SW480 (cell line): Measurements from ENCODE around the gene ALKAL2.

Experiments used
- DNase-seq: peaks from one replicate; pipeline ENCODE4 v3.0.0-alpha.2; 2016; ENCODE audit warnings: low spot score

ALKAL2 gene

DNA sequence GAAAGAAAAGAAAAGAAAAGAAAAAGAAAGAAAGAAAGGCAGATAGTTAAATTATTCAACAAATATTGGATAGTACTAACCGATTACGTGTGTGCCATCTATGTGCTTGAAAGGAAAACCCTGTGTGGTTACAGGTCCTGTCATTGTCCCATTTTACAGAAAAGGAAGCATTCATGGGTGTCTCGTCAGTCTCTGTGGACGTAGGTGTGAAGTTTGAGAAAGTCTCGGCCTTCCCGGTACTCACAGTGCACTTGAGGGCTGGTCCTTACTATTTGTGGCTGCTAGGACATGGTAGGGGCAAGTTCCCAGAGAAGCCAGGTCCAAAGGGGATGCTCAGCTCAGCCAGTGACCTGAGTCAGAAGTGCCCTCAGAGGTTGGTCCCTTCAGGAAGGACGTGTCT lies 43.3 kb downstream of the ALKAL2 start:
- DNase-seq: no peak

DNA sequence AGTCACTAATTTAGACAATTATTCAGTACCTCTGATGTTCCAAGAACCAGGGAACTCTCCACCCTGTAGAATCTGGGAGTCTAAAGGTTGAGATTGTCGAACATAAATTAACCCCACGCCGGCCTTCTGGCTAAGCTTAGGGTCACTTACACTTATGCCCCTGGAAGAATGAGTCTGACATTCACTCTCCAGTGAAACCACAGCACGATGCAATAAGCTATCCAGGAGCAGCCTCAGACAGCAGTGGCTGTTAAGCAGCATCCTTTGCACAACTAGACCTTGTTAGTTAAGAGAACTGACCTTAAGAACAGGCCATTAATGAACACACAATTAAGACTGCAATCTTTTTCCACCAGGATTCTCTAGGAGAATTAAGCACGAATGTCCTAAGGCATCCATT lies 49.0 kb downstream of the ALKAL2 start:
- DNase-seq: no peak

DNA sequence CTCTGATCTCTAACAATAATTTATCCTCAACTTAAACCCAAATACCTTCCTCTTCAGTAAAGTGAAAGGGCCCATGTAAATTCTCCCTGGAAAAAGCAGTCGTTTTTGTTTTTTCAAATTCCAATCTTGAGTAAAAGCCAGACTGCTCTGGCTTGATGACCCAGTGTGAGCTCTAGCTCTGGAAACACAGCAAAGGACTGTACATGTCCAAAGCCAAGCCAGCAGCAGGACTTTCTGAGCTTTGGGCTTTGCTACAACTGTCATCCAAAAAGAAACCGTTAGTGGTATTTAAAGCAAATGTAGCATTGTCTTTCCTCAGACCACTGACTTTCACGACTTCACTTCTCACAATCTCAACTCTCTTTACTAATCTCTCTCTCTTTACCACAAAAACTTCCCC lies 49.5 kb downstream of the ALKAL2 start:
- no peak for DNase-seq

DNA sequence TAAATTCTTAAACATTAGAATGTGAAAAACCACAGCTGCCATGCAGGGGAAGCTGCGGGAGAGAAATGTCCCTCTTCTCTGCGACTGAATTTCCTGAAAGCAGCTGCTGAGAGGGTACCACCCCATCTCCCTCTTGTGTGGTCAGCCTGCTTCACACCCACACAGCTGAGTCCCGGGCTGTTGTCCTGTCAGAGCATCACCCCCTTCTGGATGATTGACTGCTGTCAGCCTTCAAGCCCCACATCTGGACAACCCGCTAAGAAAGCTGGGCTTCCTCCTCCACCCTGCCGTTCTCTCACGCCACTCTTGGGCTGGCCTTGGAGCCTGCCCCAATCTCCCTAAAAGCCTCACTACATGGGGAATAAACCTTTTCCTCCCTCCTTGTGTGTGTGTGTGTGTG lies 50.0 kb downstream of the ALKAL2 start:
- no peak for DNase-seq

DNA sequence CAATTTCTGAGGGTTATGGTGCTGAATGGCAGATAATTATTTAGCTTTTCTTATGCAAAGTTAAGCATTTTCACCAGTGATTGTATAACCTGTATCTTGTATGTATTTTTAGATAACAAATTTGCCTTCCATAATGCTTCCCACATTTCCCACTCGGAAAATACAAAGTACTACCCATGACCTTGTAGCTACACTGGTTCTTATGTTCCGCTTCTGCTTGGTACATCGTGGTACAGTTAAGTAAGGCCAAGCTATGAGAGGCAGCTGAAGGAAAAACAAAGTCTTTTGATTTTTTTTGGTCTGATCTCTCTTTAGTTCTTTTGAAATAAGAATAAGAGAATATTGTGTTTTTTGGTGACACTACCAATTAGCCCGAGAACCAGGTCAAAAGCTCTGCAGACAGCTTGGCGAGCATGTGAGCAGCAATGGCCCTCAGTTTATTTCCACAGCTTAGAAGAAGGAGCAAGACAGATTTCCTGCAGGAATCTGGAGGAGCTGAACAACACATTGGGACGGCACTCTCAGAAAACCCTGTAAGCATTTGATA lies 50.8 kb downstream of the ALKAL2 start:
- DNase-seq: no peak

DNA sequence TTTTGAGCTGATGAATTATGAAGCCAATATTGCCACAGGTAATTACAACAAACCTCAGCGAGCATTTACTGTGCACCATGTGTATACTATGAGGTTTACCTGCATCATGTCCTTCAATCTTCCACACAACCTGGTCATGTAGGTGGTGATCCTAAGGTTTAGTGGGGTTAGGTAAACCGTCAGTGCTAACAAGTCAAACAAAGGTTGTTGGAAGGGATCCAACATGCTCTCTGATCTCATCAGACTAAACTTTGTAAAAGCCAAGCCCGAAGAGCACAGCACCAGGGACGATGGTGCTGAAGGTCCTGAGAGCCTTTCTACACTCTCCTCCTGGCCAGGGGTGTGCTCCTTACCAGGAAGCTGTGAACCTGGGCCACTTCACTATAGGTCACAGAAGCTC lies 53.5 kb downstream of the ALKAL2 start:
- no peak for DNase-seq

DNA sequence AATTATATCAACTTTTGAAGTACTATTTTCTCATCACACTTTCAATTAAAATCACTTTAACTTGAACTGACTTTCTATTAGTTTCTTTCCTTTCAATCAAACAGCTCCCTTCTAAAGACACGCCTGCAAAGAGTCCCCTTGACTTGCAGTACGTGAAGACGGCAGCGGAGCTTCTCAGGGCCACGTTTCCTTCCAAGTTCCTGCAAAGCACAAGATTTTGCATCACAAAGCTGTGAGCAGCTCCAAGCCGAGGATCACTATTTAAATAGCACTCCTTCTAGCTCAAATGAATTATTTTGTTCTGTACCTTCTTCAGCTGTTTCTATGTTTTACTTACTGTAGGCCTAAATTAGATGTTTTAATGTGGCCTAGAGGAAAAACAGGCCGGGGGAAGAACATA lies 54.9 kb downstream of the ALKAL2 start:
- DNase-seq: no peak

DNA sequence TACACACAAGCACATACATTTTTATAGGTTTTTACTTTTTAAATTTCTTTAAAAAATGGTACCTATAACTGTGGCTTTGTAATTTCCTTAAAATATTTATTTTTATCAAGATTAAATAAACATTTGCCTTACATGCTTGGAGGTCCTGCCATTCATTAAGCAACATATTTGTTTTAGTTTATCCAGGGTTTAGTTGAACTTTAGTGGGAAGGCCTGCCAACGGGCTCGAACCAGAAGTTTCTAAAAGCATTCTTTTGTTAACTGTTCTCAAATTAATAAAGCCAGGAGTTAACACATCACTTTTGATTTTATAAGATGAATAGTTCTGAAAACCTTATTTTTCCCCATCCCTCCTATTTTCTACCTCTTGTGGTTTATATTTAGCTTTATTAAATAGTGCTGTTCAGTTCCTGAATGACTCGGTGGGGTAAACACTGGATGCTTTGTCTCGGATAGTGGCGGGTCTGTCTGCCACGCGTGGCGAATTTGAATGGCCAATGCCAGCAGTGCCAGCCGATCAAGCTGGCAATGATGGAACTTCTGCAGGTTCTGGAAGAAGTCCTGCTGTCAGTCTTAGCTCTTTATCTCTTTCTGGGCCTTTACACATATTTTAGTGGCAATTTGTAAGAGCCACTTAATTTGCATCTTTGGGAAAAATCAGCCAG lies 56.2 kb downstream of the ALKAL2 start:
- DNase-seq: no peak
